Activated CD4-positive, CD25-positive, alpha-beta regulatory T cell (primary cell): ENCODE data around the gene PNMA8B.
A peak's percentile ranks its signal among the peaks of the same experiment; 100 is the strongest.
"Not testable (repeated sequence)": the region's sequence is repeated elsewhere in the genome, so short reads cannot be mapped to it uniquely, and the experiment has no call there.

Source experiments
- DNase-seq, 4 experiments: peaks; one replicate each; lab custom pipeline; 2025; lab: John Stamatoyannopoulos, UW

PNMA8B gene

GRCh38 chr19:46495786-46496099 lies at the start of gene PNMA8B:
Gene PNMA8B, minus strand, starts transcription at chr19:46495867. Its CDS starts 402 bp downstream, at chr19:46495465.
- peak in 1 of 4 experiments; percentile 21 for DNase-seq

- DNase-seq: no peak
Measured at GRCh38 chr19:46544651-46545050, 49.0 kb upstream of the PNMA8B start.

- peak; percentile 51 to 77 (median 63) for DNase-seq
Measured at GRCh38 chr19:46542428-46543230, 47.0 kb upstream of the PNMA8B start.

GRCh38 chr19:46537136-46538097 lies 41.8 kb upstream of the PNMA8B start:
- DNase-seq: peak; percentile 23 to 55 (median 48)

GRCh38 chr19:46536391-46536790 lies 40.7 kb upstream of the PNMA8B start:
- no peak for DNase-seq

- no peak for DNase-seq
Measured at GRCh38 chr19:46533621-46534081, 38.0 kb upstream of the PNMA8B start.

- no peak for DNase-seq
Measured at GRCh38 chr19:46533078-46533620, 37.5 kb upstream of the PNMA8B start.

GRCh38 chr19:46530636-46531035 lies 35.0 kb upstream of the PNMA8B start:
- no peak for DNase-seq

- DNase-seq: peak; percentile 54 to 65 (median 59)
Measured at GRCh38 chr19:46529622-46530451, 34.2 kb upstream of the PNMA8B start.

GRCh38 chr19:46528601-46529590 lies 33.2 kb upstream of the PNMA8B start:
- DNase-seq: no peak

GRCh38 chr19:46526801-46527200 lies 31.1 kb upstream of the PNMA8B start:
- not testable (repeated sequence) for DNase-seq

- no peak for DNase-seq
Measured at GRCh38 chr19:46524308-46524707, 28.6 kb upstream of the PNMA8B start.

GRCh38 chr19:46522988-46523387 lies 27.3 kb upstream of the PNMA8B start:
- DNase-seq: peak in 1 of 4 experiments; percentile 10

- DNase-seq: no peak
Measured at GRCh38 chr19:46521241-46521868, 25.7 kb upstream of the PNMA8B start.

GRCh38 chr19:46520616-46521015 lies 24.9 kb upstream of the PNMA8B start:
- DNase-seq: no peak

- no peak for DNase-seq
Measured at GRCh38 chr19:46517471-46517870, 21.8 kb upstream of the PNMA8B start.

GRCh38 chr19:46515879-46516350 lies 20.2 kb upstream of the PNMA8B start:
- DNase-seq: peak in 1 of 4 experiments; percentile 17

- DNase-seq: no peak
Measured at GRCh38 chr19:46515290-46515609, 19.6 kb upstream of the PNMA8B start.

- no peak for DNase-seq
Measured at GRCh38 chr19:46514589-46515289, 19.1 kb upstream of the PNMA8B start.
